HEK293T (cell line): ENCODE data around the gene IKZF3.

ENCODE experiments used
- ARNT ChIP-seq: fragments of 450-650 bp; IDR thresholded peaks from 2 replicates; pipeline ENCODE4 v1.6.1; 2017; ENCODE audit warnings: mild to moderate bottlenecking
- BHLHE40 ChIP-seq: fragments of 450-650 bp; IDR thresholded peaks from 2 replicates; pipeline ENCODE4 v1.6.1; 2016; ENCODE audit warnings: mild to moderate bottlenecking, moderate library complexity, borderline replicate concordance
- CTBP1 ChIP-seq: fragments of 450-650 bp; IDR thresholded peaks from 2 replicates; pipeline ENCODE4 v1.6.1; 2016; ENCODE audit warnings: borderline replicate concordance
- ELF4 ChIP-seq: fragments of 450-650 bp; IDR thresholded peaks from 2 replicates; pipeline ENCODE4 v1.6.1; 2017; ENCODE audit warnings: antibody characterized with exemption
- FOXA1 ChIP-seq: fragments of 450-650 bp; IDR thresholded peaks from 2 replicates; pipeline ENCODE4 v1.6.1; 2016; ENCODE audit warnings: mild to moderate bottlenecking
- FOXK2 ChIP-seq: fragments of 450-650 bp; IDR thresholded peaks from 2 replicates; pipeline ENCODE4 v1.6.1; 2016; ENCODE audit warnings: mild to moderate bottlenecking
- FOXM1 ChIP-seq: fragments of 450-650 bp; IDR thresholded peaks from 2 replicates; pipeline ENCODE4 v1.6.1; 2017; ENCODE audit warnings: mild to moderate bottlenecking, borderline replicate concordance
- HDGF ChIP-seq: fragments of 450-650 bp; IDR thresholded peaks from 2 replicates; pipeline ENCODE4 v1.6.1; 2017; ENCODE audit warnings: antibody characterized with exemption, borderline replicate concordance
- LEF1 ChIP-seq: fragments of 450-650 bp; IDR thresholded peaks from 2 replicates; pipeline ENCODE4 v1.6.1; 2017; ENCODE audit warnings: mild to moderate bottlenecking, borderline replicate concordance
- SP1 ChIP-seq: fragments of 450-650 bp; IDR thresholded peaks from 2 replicates; pipeline ENCODE4 v1.6.1; 2017
- SUZ12 ChIP-seq: fragments of 450-650 bp; IDR thresholded peaks from 2 replicates; pipeline ENCODE4 v1.6.1; 2016; ENCODE audit warnings: mild to moderate bottlenecking
- TARDBP ChIP-seq: fragments of 450-650 bp; IDR thresholded peaks from 2 replicates; pipeline ENCODE4 v1.6.1; 2016
- ZNF384 ChIP-seq: fragments of 450-650 bp; IDR thresholded peaks from 2 replicates; pipeline ENCODE4 v1.6.1; 2016
- TF ChIP-seq, protein P1 (sequence below): fragments of 450-650 bp; IDR thresholded peaks from 2 replicates; pipeline ENCODE4 v1.6.1; 2016

DNA sequence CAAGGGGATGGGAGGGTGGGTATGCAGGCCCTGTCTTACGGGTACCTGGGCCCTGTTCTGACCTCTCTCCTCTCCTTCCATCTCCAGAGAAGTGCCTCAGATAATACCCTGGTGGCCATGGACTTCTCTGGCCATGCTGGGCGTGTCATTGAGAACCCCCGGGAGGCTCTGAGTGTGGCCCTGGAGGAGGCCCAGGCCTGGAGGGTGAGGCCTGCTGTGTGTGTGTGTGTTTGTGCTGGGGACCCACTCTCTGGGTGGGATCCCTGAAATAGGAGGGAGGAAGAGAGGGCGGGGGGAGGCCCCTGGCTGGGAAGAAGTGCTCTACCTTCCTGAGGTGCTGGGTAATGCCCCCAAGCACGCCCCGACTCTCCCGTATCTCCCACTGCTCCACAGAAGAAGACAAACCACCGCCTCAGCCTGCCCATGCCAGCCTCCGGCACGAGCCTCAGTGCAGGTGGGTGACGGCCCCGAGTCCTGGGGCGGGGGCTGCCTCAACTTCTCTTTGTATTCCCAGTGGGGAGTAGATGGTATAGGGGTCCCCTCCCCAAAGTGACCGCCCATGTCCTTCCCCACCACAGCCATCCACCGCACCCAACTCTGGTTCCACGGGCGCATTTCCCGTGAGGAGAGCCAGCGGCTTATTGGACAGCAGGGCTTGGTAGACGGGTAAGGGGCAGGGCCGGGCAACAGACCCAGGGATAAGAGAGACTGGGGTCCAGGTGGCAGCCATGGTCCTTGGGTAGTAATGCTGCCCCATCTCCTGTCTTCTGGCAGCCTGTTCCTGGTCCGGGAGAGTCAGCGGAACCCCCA is 118.6 kb downstream of the IKZF3 start:
- TF ChIP-seq SP1 (no peak), ARNT (no peak), CTBP1 (no peak), TARDBP (no peak), HDGF (no peak), ELF4 (no peak), BHLHE40 (no peak), ZNF384 (no peak), FOXM1 (no peak), FOXA1 (no peak), SUZ12 (no peak), FOXK2 (no peak), LEF1 (no peak)
- TF ChIP-seq, protein P1, sequence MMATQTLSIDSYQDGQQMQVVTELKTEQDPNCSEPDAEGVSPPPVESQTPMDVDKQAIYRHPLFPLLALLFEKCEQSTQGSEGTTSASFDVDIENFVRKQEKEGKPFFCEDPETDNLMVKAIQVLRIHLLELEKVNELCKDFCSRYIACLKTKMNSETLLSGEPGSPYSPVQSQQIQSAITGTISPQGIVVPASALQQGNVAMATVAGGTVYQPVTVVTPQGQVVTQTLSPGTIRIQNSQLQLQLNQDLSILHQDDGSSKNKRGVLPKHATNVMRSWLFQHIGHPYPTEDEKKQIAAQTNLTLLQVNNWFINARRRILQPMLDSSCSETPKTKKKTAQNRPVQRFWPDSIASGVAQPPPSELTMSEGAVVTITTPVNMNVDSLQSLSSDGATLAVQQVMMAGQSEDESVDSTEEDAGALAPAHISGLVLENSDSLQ = no peak
